ENCODE measurements around the gene ANKS1A.

DNA sequence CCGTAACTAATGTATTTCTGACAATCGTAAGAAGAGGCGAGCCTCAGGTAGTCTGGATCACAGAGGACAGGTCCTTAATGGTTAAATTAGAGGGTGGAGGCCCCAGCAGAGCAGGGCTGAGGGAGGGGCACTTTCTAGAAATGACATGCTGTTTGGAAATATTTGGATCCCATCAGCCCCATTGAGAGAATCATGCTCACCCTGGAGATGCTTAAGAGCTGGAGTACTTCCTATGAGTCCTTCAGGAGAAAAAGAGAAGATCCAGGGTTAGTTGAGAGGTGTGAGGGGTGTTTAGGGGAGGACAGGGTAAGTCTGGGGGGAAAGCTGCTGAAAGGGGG lies 129.1 kb downstream of the ANKS1A start:
- no peak for TF ChIP-seq CTCF (conservative IDR thresholded peaks at IDR 0.05; ENCODE audit: low read depth, low read length)
- TF ChIP-seq EZH2 (IDR thresholded peaks at IDR 0.05; ENCODE audit: borderline replicate concordance, low read depth, low read length, poor library complexity, severe bottlenecking), result no peak
